OCI-M2 (cell line): ENCODE results near the gene ARID5B.

Source experiments
- DNase-seq: peaks from one replicate; lab custom pipeline; 2025; ENCODE audit not compliant: unreplicated experiment; lab: John Stamatoyannopoulos, UW

ARID5B gene

DNA sequence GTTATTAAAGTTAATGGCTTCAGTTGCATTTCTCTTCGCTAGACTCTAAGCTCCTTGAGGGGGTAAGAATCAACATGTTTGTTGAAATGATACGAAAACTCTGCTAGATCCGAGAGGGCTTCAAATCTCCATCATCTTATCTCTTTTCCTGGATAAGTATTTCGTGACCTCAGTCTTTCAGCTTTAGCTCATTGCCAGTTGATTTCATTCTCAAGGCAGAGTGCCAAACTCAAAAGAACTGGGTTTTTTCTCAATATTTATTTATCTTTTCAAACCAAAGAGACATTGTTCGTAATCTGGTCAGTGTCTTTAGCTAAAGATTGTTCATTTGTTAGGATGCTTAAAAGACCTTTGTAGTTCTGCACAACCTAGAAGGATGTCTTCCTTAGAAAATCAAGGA is 108.9 kb downstream of the ARID5B start:
- DNase-seq: no peak

DNA sequence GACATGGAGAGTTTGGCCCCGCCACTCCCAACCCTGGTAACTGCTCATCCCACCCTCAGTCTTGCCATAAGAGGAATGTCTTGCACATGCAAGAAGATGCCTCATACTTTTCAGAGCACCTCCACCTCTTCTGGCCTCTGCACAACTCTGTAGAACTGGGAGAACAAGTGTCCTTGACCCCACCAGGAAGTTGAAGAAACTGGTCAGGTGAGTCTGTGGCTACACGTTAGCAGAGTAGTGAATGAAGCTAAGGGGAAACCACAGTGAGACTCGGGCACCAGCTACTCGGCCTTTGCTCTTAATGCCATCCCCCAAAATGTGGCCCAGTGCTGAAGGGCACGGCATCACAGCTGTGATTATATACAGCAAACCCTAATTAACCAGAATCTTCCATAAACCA is 110.1 kb downstream of the ARID5B start:
- DNase-seq: no peak

GRCh38 chr10:62012318-62012717 is 110.8 kb downstream of the ARID5B start:
- DNase-seq: no peak

DNA sequence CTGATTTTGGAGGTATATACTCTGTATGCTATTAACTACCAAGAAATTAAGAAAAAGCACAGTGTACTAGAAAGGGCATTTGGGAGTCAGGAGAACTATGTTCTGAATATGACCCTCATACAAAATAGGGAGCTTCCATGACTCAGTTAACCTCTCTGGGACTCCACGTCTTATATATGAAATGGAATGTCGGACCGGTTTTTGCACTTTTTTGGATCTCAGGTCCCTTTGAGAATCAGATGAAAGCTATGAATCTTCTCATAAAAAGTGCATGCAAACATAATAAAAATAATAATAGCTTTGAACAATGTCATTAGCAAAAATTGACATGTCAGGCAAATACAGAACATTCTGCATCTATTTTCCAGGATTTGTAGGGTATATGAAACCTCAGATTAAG is 113.0 kb downstream of the ARID5B start:
- no peak for DNase-seq

DNA sequence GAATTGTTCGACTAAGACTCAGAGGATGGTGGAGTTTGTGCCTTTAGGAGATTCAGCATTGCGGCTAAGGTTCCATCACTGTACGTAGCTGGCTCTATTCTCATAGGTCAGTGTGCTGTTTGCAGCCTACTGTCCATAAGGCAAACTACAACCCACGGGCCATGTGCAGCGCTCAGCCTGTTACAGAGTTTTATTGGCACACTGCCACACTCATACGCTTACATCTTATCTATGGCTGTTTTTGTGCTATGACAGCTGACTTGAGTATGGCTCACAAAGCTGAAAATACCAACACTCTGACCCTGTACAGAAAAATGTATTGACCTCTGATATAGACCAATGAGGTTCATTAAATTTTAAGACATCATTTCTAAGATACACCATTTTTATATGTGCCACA is 114.5 kb downstream of the ARID5B start:
- no peak for DNase-seq

- no peak for DNase-seq
These were observed 115.4 kb downstream of the ARID5B start for GRCh38 chr10:62016623-62017490.

GRCh38 chr10:62017491-62017870 is 116.0 kb downstream of the ARID5B start:
- DNase-seq: no peak

DNA sequence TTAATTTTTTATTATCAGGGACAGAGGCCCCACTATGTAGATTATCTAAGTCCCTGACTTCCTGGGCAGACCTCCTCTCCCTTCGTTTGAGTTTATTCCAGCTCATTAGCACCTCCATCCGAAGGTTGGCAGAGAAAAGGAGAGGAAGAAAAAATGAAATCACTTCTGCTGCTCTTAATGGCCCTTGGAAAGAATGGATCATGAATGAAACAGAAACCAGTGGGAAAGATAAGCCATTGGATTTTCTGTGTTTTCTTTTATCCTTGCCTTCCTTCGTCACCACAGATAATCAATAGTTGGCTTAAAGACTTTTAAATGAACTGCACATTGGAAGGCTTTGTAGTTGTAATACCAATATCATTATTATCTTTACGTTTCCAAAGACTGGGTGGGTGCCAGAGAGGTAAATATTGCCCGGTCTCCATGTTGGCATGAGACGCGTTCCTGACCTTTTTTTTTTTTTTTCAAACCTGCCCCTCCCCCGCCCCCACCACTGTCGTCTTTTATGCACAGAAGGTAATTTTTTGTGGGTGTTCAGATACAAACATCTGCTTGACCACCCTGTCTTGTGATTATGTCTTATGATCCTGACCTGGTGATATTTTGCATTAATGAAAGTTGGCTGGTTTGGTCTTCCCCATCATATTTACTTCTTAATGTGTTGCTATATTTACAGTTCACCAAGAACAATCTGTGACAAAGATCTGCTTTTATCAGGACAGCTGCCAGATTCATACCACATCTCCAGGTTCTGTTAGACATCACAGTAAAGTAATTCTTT is 116.8 kb downstream of the ARID5B start:
- no peak for DNase-seq

- DNase-seq: no peak
These were observed 117.7 kb downstream of the ARID5B start for GRCh38 chr10:62019013-62019684.

GRCh38 chr10:62019685-62020359 is 118.3 kb downstream of the ARID5B start:
- DNase-seq: no peak

- DNase-seq: no peak
These were observed 119.7 kb downstream of the ARID5B start for GRCh38 chr10:62021128-62021665.

DNA sequence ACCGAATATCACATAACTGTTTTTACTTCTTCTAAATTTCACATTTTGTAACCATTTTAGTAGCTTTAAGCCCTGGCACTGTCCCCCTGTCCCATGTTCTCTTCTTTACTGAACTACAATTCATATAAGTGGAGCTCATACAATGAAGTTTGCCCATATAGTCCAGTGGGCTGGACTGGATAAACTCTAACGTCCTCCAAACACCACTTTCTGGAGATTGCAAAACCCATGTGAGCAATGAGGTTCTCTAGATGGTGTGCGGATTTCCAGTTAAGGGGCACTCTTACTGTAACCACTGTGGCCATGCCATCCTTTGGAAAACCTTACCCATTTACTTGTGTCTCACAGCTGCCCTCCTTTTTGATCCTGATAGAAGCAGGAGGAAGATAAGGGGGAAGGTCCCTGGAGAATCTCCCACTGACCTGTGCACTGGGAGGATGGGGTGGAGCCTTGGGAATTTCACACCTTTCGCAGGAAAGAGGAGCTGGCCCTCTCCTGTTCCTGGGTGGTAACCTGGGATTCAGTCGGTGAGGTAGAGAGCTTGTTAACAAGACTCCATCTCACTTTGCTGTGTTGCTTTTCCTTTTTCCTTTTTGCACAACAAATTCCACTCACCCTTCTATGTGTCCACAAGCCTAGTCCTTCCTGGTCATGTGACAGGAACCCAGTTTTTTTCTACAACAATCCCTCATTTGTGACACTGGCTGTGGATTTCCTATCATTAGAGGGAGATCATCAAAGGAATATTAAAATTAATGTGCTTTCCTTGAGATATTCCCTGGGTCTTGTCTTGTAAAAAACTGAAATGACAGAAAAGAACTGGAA is 120.7 kb downstream of the ARID5B start:
- DNase-seq: no peak

- DNase-seq: no peak
These were observed 121.3 kb downstream of the ARID5B start for GRCh38 chr10:62022830-62023229.

GRCh38 chr10:62023329-62023728 is 121.8 kb downstream of the ARID5B start:
- DNase-seq: no peak

GRCh38 chr10:62024026-62024701 is 122.7 kb downstream of the ARID5B start:
- DNase-seq: no peak

DNA sequence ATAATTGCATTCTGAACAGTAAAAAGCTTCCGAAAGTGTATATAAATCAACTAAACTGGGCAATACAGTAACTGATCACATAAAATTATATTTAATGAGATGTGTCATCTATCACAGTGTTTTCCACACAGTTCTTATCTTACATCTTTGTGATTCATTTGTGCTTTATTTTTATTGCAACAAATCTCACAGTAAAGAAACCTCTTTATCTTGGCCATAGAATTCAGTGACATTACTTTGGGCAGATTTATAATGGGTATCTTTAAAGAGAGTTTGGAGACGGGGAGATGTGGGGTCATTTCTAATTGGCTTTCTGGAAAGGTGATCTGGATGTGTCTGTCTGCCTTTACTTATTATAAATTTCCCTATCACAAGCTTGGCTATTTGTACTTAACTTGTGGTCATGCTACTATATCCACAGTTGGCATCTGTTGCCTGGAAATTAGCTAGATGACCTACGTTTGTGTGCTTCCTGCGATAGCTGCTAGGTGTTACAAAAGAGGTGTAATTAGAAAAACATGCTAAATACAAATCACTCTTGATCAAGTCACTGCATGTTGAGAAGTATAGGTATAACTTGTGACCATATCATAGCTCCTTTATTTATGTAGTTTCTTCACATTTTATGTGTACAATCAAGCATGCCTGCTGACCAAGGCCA is 123.8 kb downstream of the ARID5B start:
- no peak for DNase-seq

DNA sequence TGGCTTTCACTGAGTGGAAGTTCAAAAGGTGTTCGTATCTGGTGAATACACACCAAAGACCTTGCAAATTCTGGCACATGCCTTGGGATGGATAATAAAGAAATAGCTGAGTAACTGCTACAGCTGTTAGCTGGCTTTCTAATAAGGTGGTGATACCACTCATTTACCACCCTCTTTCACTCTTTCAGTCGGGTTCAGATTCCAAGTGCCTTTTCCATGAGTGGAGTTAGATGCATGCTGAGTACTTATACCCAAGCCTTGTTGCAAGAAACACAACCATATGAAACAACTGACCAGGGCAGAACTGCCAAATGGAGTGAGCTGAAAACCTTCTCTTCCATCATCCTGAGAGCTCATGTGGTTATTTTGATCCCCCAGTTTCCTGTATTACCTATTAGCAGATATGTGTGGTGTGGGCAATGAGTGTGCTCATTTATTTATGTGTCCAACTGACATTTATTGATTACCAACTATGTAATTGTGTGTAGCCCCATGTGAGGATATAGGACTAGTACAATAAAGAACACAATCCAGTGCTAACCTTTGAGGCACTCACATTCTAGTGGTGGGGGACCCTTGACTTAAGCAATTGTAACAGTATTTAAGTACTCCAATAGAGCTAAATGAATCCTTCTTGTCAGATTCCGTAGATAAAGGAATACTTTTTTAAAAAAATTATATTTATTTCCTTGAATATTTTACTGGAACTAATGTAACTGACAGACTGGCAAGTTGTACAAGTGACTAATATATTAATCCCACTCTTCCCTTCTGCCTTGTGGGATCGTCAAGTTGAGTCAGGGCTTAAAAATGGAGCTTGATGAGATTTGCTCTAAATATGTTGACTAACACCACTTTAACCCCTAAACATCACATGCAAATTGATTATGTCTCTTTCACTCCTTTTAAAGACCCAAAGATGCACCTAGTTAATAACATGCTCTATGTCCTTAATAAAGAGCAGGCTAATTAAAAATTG is 124.7 kb downstream of the ARID5B start:
- no peak for DNase-seq
